HCT116 (cell line): Measurements from ENCODE around the gene NPC2. TPM values are rescaled to one million over a fixed set of nuclear protein-coding genes. Genes with fewer than 3 reads are reported as not detected.

Experiments used
- ATAC-seq: fragments of 200-7000 bp; cut with Tn5 transposase; 2 replicates; pipeline ENCODE4 v1.9.1; 2020; ENCODE audit warnings: mild to moderate bottlenecking, moderate library complexity
- BruUV-seq: library from RNA; stranded (reverse); fragments of 400-500 nt; replicated peaks from 2 replicates; lab custom pipeline; 2021; lab: Mats Ljungman, UMichigan
- CTCF ChIA-PET: fragments of 300-600 bp; sonication (Branson Sonifier 250); formaldehyde crosslinking; loops from one replicate; lab custom pipeline; 2021; ENCODE audit warnings: antibody characterized with exemption; lab: Charles Lee
- POLR2A ChIA-PET: fragments of 300-600, 350-600 bp; sonication (Branson Sonifier 250); formaldehyde crosslinking; loops from one replicate; lab custom pipeline; 2021; ENCODE audit warnings: antibody characterized with exemption; lab: Charles Lee
- RAD21 ChIA-PET, 2 experiments: fragments of 300-600 bp; sonication (Branson Sonifier 250); formaldehyde crosslinking; loops; one replicate each; lab custom pipeline; 2023; ENCODE audit warnings: low total read pairs in 2 of 2; ENCODE audit not compliant: uncharacterized antibody in 2 of 2, unreplicated experiment in 2 of 2, low non-redundant PET in 1 of 2; lab: Charles Lee
- DNase-seq: peaks from one replicate; pipeline ENCODE4 v3.0.0-alpha.2; 2010; ENCODE audit warnings: low read depth, low spot score
- H2AFZ ChIP-seq: fragments of 200-600 bp; shearing (Covaris generic), sonication (generic); 2 replicates; pipeline ENCODE4 v1.6.1; 2017; ENCODE audit warnings: low read depth, mixed run types, mixed read lengths, antibody characterized with exemption, low read length; ENCODE audit not compliant: poor library complexity, severe bottlenecking
- H3K27ac ChIP-seq: 2 replicates; pipeline ENCODE4 v1.5.1; 2012; ENCODE audit warnings: low read depth, low read length
- H3K27me3 ChIP-seq: fragments of 200-600 bp; sonication (generic); 2 replicates; pipeline ENCODE4 v1.6.1; 2016; ENCODE audit warnings: mixed run types, low read length, mixed read lengths; ENCODE audit not compliant: insufficient read depth
- H3K36me3 ChIP-seq, 2 experiments: fragments of 200-500 bp in 1 of 2; fragments of 200-600 bp in 1 of 2; sonication (Bioruptor generic) in 1 of 2; sonication (generic) in 1 of 2; 2 replicates each; pipeline versions ENCODE4 v1.5.1 to v1.6.1; 2014 to 2016; ENCODE audit warnings: low read length in 2 of 2, inconsistent platforms in 1 of 2, mixed read lengths in 1 of 2, mixed run types in 1 of 2; ENCODE audit not compliant: insufficient read depth in 2 of 2, control insufficient read depth in 1 of 2
- H3K4me1 ChIP-seq, 2 experiments: fragments of 200-600 bp in 1 of 2; sonication (generic) in 1 of 2; 2 replicates each; pipeline versions ENCODE4 v1.5.1 to v1.6.1; 2012 to 2017; ENCODE audit warnings: low read length in 2 of 2, inconsistent platforms in 1 of 2, mild to moderate bottlenecking in 1 of 2, mixed read lengths in 1 of 2, mixed run types in 1 of 2, moderate library complexity in 1 of 2; ENCODE audit not compliant: insufficient read depth in 2 of 2, control insufficient read depth in 1 of 2
- H3K4me2 ChIP-seq: fragments of 200-600 bp; sonication (generic); 2 replicates; pipeline ENCODE4 v1.6.1; 2017; ENCODE audit warnings: mixed run types, low read length, mixed read lengths
- H3K4me3 ChIP-seq, 2 experiments: fragments of 200-600 bp in 1 of 2; sonication (generic) in 1 of 2; replicated peaks in 1 of 2; 2 replicates each; pipeline ENCODE4 v1.5.1; 2011 to 2016; ENCODE audit warnings: low read length in 2 of 2, control low read depth in 1 of 2, low read depth in 1 of 2, mild to moderate bottlenecking in 1 of 2, mixed read lengths in 1 of 2, mixed run types in 1 of 2
- H3K79me2 ChIP-seq: fragments of 200-600 bp; sonication (generic); 2 replicates; pipeline ENCODE4 v1.6.1; 2017; ENCODE audit warnings: mild to moderate bottlenecking, mixed run types, low read length, moderate library complexity, mixed read lengths; ENCODE audit not compliant: insufficient read depth
- H3K9ac ChIP-seq: fragments of 200-600 bp; sonication (generic); 2 replicates; pipeline ENCODE4 v1.6.1; 2016; ENCODE audit warnings: low read length, mixed read lengths
- H3K9me2 ChIP-seq: fragments of 200-600 bp; sonication (generic), shearing (Covaris generic); 2 replicates; pipeline ENCODE4 v1.6.1; 2017; ENCODE audit warnings: mixed run types, mild to moderate bottlenecking, moderate library complexity; ENCODE audit not compliant: insufficient read depth
- H3K9me3 ChIP-seq, 2 experiments: fragments of 200-500 bp in 1 of 2; fragments of 200-600 bp in 1 of 2; sonication (Bioruptor generic) in 1 of 2; sonication (generic) in 1 of 2; 2 replicates each; pipeline ENCODE4 v1.6.1; 2014 to 2017; ENCODE audit warnings: low read length in 2 of 2, mixed read lengths in 2 of 2, inconsistent platforms in 1 of 2, low read depth in 1 of 2, mild to moderate bottlenecking in 1 of 2, mixed run types in 1 of 2, moderate library complexity in 1 of 2; ENCODE audit not compliant: control insufficient read depth in 1 of 2, insufficient read depth in 1 of 2
- H4K20me1 ChIP-seq: fragments of 200-600 bp; sonication (generic), shearing (Covaris generic); 2 replicates; pipeline ENCODE4 v1.6.1; 2017; ENCODE audit warnings: mixed run types, mild to moderate bottlenecking, moderate library complexity; ENCODE audit not compliant: insufficient read depth
- ATF3 ChIP-seq: IDR thresholded peaks from 2 replicates; pipeline ENCODE4 v1.6.1; 2012
- CBX3 ChIP-seq: IDR thresholded peaks from 2 replicates; pipeline ENCODE4 v1.6.1; 2012; ENCODE audit warnings: low read depth
- CEBPB ChIP-seq: IDR thresholded peaks from 2 replicates; pipeline ENCODE4 v1.6.1; 2012; ENCODE audit warnings: low read depth
- CTCF ChIP-seq, 3 experiments: fragments of 200-600 bp in 1 of 3; sonication (generic) in 1 of 3; IDR thresholded peaks in 2 of 3; conservative IDR thresholded peaks in 1 of 3; 2 replicates each; pipeline ENCODE4 v1.5.1; 2012 to 2017; ENCODE audit warnings: low read depth in 2 of 3, low read length in 2 of 3, antibody characterized with exemption in 1 of 3, borderline replicate concordance in 1 of 3, control low read depth in 1 of 3, mild to moderate bottlenecking in 1 of 3, mixed read lengths in 1 of 3, mixed run types in 1 of 3, moderate library complexity in 1 of 3; ENCODE audit not compliant: insufficient read depth in 1 of 3
- EGR1 ChIP-seq: IDR thresholded peaks from 2 replicates; pipeline ENCODE4 v1.6.1; 2012; ENCODE audit warnings: low read depth
- EZH2 ChIP-seq: fragments of 200-600 bp; sonication (generic); IDR thresholded peaks from 2 replicates; pipeline ENCODE4 v1.6.1; 2017; ENCODE audit warnings: antibody characterized with exemption, mixed run types
- EZH2phosphoT487 ChIP-seq: fragments of 200-600 bp; IDR thresholded peaks from 2 replicates; pipeline ENCODE4 v1.6.1; 2018; ENCODE audit warnings: antibody characterized with exemption, borderline replicate concordance
- JUND ChIP-seq: IDR thresholded peaks from 2 replicates; pipeline ENCODE4 v1.6.1; 2012
- MAX ChIP-seq: IDR thresholded peaks from 2 replicates; pipeline ENCODE4 v1.6.1; 2012
- POLR2A ChIP-seq: IDR thresholded peaks from 2 replicates; pipeline ENCODE4 v1.7.0; 2011; ENCODE audit warnings: borderline replicate concordance; ENCODE audit not compliant: insufficient read depth, insufficient read length; ENCODE audit errors: extremely low read depth
- POLR2AphosphoS5 ChIP-seq: IDR thresholded peaks from 2 replicates; pipeline ENCODE4 v1.6.1; 2011; ENCODE audit warnings: mild to moderate bottlenecking, low read depth, low read length, moderate library complexity
- RAD21 ChIP-seq: IDR thresholded peaks from 2 replicates; pipeline ENCODE4 v1.6.1; 2012; ENCODE audit warnings: low read depth, mild to moderate bottlenecking
- REST ChIP-seq: IDR thresholded peaks from 2 replicates; pipeline ENCODE4 v1.6.1; 2012; ENCODE audit warnings: low read depth
- SIN3A ChIP-seq: IDR thresholded peaks from 2 replicates; pipeline ENCODE4 v1.6.1; 2012; ENCODE audit warnings: low read depth
- SP1 ChIP-seq: IDR thresholded peaks from 2 replicates; pipeline ENCODE4 v1.6.1; 2012; ENCODE audit warnings: low read depth
- SRF ChIP-seq: IDR thresholded peaks from 2 replicates; pipeline ENCODE4 v1.6.1; 2012; ENCODE audit warnings: low read depth
- YY1 ChIP-seq: IDR thresholded peaks from 2 replicates; pipeline ENCODE4 v1.6.1; 2011; ENCODE audit warnings: low read length, low read depth, moderate library complexity, mild to moderate bottlenecking; ENCODE audit not compliant: insufficient replicate concordance; ENCODE audit errors: extremely low read depth
- ZFX ChIP-seq: fragments of 450-650 bp; IDR thresholded peaks from 2 replicates; pipeline ENCODE4 v1.6.1; 2017
- ZNF274 ChIP-seq: fragments of 200-500 bp; sonication (Bioruptor generic); IDR thresholded peaks from 2 replicates; pipeline ENCODE4 v1.6.1; 2014; ENCODE audit warnings: mild to moderate bottlenecking, low read depth, low read length, inconsistent platforms
- intact Hi-C: fragments of 100-400 bp; cut with micrococcal nuclease; formaldehyde crosslinking; loops from 2 replicates; pipeline ENCODE4 v1.10.0; 2022
- total RNA-seq: library from RNA; stranded (reverse); gene quantifications from one replicate; pipeline ENCODE4 v1.2.1, GENCODE V29; 2021; ENCODE audit not compliant: unreplicated experiment

NPC2 gene
- total RNA-seq, 1 experiment from 2014 or later, result 105 TPM

- no peak overlapping the region for H3K4me2 ChIP-seq
- BruUV-seq, result no TSS peak
- CTCF ChIA-PET, result no interaction called here
These were observed 63.1 kb downstream of the NPC2 start for GRCh38 chr14:74429991-74430390.

More at GRCh38 chr14:74429991-74430390, 63.1 kb downstream of the NPC2 start:
- no peak overlapping the region for H2AFZ ChIP-seq
- no peaks in the 10 kb centered on the region for H3K9me2 ChIP-seq
- H4K20me1 ChIP-seq, result no peaks in the 10 kb centered on the region
- no peak overlapping the region for H3K9ac ChIP-seq
- DNase-seq (no peak), ATAC-seq (no peak)
- no peaks in the 10 kb centered on the region for H3K4me1 ChIP-seq
- no peaks in the 10 kb centered on the region for H3K79me2 ChIP-seq
- ChIA-PET RAD21 (no interaction called here), POLR2A (no interaction called here)
- H3K4me3 ChIP-seq, result no peak overlapping the region
- TF ChIP-seq JUND, result no peak
- TF ChIP-seq CEBPB, result no peak
- no peak for TF ChIP-seq MAX
- TF ChIP-seq RAD21, result no peak
- no peak for TF ChIP-seq CBX3
- TF ChIP-seq ZFX, result no peak
- TF ChIP-seq CTCF (IDR thresholded peaks at IDR 0.05 in 2 of 3, conservative IDR thresholded peaks at IDR 0.05 in 1 of 3; ENCODE audit: borderline replicate concordance in 1 of 3, insufficient read depth in 1 of 3, low read depth in 2 of 3, low read length in 2 of 3), result no peak
- no peak for TF ChIP-seq POLR2AphosphoS5
- no peak for TF ChIP-seq SIN3A
- no peak for TF ChIP-seq POLR2A
- no peak for TF ChIP-seq EZH2phosphoT487
- no peak for TF ChIP-seq SRF
- no peak for TF ChIP-seq YY1
- TF ChIP-seq EGR1, result no peak
- TF ChIP-seq ZNF274, result no peak
- no peak for TF ChIP-seq EZH2
- no peak for TF ChIP-seq REST
- no peak for TF ChIP-seq ATF3
- no peak for TF ChIP-seq SP1
- H3K27ac ChIP-seq, result no peak overlapping the region
- H3K27me3 ChIP-seq, result peaks cover 67% of the 10 kb centered on the region
- H3K9me3 ChIP-seq, result no peaks in the 10 kb centered on the region
- H3K36me3 ChIP-seq, result no peaks in the 10 kb centered on the region
- intact Hi-C loops, result no loop called here
